Embryonic facial prominence (tissue), 1 donor: ENCODE measurements around the gene ZNF275.
"Not testable (repeated sequence)": the region's sequence is repeated elsewhere in the genome, so short reads cannot be mapped to it uniquely, and the experiment has no call there.

ENCODE experiments used
- DNase-seq: peaks from one replicate; pipeline ENCODE4 v3.0.0-alpha.2; 2016; ENCODE audit errors: extremely low spot score

The ZNF275 gene

GRCh38 chrX:153319295-153320046 lies 14.5 kb upstream of the ZNF275 start:
- no peak for DNase-seq

GRCh38 chrX:153320047-153320443 lies 13.9 kb upstream of the ZNF275 start:
- not testable (repeated sequence) for DNase-seq

- DNase-seq, result no peak
These were observed 13.3 kb upstream of the ZNF275 start for GRCh38 chrX:153320555-153321184.

GRCh38 chrX:153321381-153322124 lies 12.4 kb upstream of the ZNF275 start, which contains the start of gene PNMA6F:
Gene PNMA6F (minus strand): TSS chrX:153321767. CDS start chrX:153320674, 1,093 bp downstream.
- DNase-seq, result no peak

GRCh38 chrX:153327561-153327960 lies 6.4 kb upstream of the ZNF275 start:
- DNase-seq, result no peak

GRCh38 chrX:153333266-153333665 lies 687 bp upstream of the ZNF275 start:
- no peak for DNase-seq

GRCh38 chrX:153334654-153335295 lies 822 bp downstream of the ZNF275 start:
- DNase-seq, result no peak

GRCh38 chrX:153336121-153336894 lies 2.4 kb downstream of the ZNF275 start:
- DNase-seq, result no peak

- DNase-seq, result no peak
These were observed 3.0 kb downstream of the ZNF275 start for GRCh38 chrX:153336988-153337387.

GRCh38 chrX:153338836-153339235 lies 4.9 kb downstream of the ZNF275 start:
- no peak for DNase-seq

GRCh38 chrX:153339662-153340061 lies 5.7 kb downstream of the ZNF275 start:
- no peak for DNase-seq

GRCh38 chrX:153340111-153340510 lies 6.2 kb downstream of the ZNF275 start:
- no peak for DNase-seq

GRCh38 chrX:153342762-153343558 lies 9.0 kb downstream of the ZNF275 start:
- no peak for DNase-seq

- no peak for DNase-seq
These were observed 9.7 kb downstream of the ZNF275 start for GRCh38 chrX:153343674-153344073.

- no peak for DNase-seq
These were observed 13.6 kb downstream of the ZNF275 start for GRCh38 chrX:153347530-153347929.

GRCh38 chrX:153348421-153348820 lies 14.5 kb downstream of the ZNF275 start:
- no peak for DNase-seq

GRCh38 chrX:153349952-153350351 lies 16.0 kb downstream of the ZNF275 start:
- no peak for DNase-seq

- no peak for DNase-seq
These were observed 18.0 kb downstream of the ZNF275 start for GRCh38 chrX:153351981-153352380.

GRCh38 chrX:153352858-153353257 lies 18.9 kb downstream of the ZNF275 start:
- no peak for DNase-seq

- no peak for DNase-seq
These were observed 19.5 kb downstream of the ZNF275 start for GRCh38 chrX:153353416-153353815.
